Fibroblast of skin of back (primary cell): ENCODE measurements around the gene TRIM17.

Experiments used
- DNase-seq: peaks from one replicate; pipeline ENCODE4 v3.0.0-alpha.2; 2013

The TRIM17 gene

GRCh38 chr1:228417061-228417460, 400 bp upstream of the TRIM17 start:
- no peak for DNase-seq

- DNase-seq: no peak
Observed at GRCh38 chr1:228415853-228416216, 826 bp downstream of the TRIM17 start.

GRCh38 chr1:228415221-228415620, 1.4 kb downstream of the TRIM17 start:
- no peak for DNase-seq

- no peak for DNase-seq
Observed at GRCh38 chr1:228414511-228415211, 2.0 kb downstream of the TRIM17 start.

- DNase-seq: no peak
Observed at GRCh38 chr1:228413241-228414010, 3.2 kb downstream of the TRIM17 start.

- no peak for DNase-seq
Observed at GRCh38 chr1:228411548-228412430, 4.9 kb downstream of the TRIM17 start.

GRCh38 chr1:228411121-228411520, 5.5 kb downstream of the TRIM17 start:
- no peak for DNase-seq

GRCh38 chr1:228410671-228411070, 6.0 kb downstream of the TRIM17 start:
- DNase-seq: no peak

GRCh38 chr1:228410015-228410414, 6.6 kb downstream of the TRIM17 start:
- DNase-seq: no peak

GRCh38 chr1:228408869-228409805, 7.5 kb downstream of the TRIM17 start:
- no peak for DNase-seq

- DNase-seq: no peak
Observed at GRCh38 chr1:228408041-228408868, 8.4 kb downstream of the TRIM17 start.

GRCh38 chr1:228407106-228408040, 9.3 kb downstream of the TRIM17 start:
- peak; percentile 53 for DNase-seq

GRCh38 chr1:228405979-228406228, 10.8 kb downstream of the TRIM17 start:
- no peak for DNase-seq

GRCh38 chr1:228405200-228405978, 11.3 kb downstream of the TRIM17 start:
- DNase-seq: no peak

GRCh38 chr1:228404107-228404720, 12.4 kb downstream of the TRIM17 start:
- no peak for DNase-seq

GRCh38 chr1:228403231-228403631, 13.4 kb downstream of the TRIM17 start:
- DNase-seq: no peak

- no peak for DNase-seq
Observed at GRCh38 chr1:228402641-228403025, 14.0 kb downstream of the TRIM17 start.

- no peak for DNase-seq
Observed at GRCh38 chr1:228401782-228402640, 14.7 kb downstream of the TRIM17 start.
